ENCODE data around the gene SH3TC2. TPM values are rescaled to one million over a fixed set of nuclear protein-coding genes. Genes with fewer than 3 reads are reported as not detected.
A peak's percentile ranks its signal among the peaks of the same experiment; 100 is the strongest.

SH3TC2 gene
- total and polyA plus RNA-seq, 2 of the 4 experiments (the other 2 are of a cell fraction) = 3.4 to 7.9 TPM

GRCh38 chr5:148986636-148987035 lies 76.2 kb downstream of the SH3TC2 start:
- dilution Hi-C loops (cut with HindIII; ENCODE audit: low sequenced_read_pairs, unreplicated experiment) = no loop called here

More at GRCh38 chr5:148986636-148987035, 76.2 kb downstream of the SH3TC2 start:
- no peak overlapping the region for H2AK5ac ChIP-seq (ENCODE audit: low read depth, low read length)
- WGBS, 2 experiments (ENCODE audit: extremely low coverage in 2 of 2, insufficient read length in 1 of 2) = no CpG with 5 or more reads among the region's 2 CpGs
- H3K79me1 ChIP-seq (ENCODE audit: low read depth in 1 of 2, low read length in 2 of 2) = no peaks in the 10 kb centered on the region
- no peak overlapping the region for H2AFZ ChIP-seq (replicated peaks; ENCODE audit: low read length, poor library complexity)
- in situ Hi-C loops (cut with MboI; ENCODE audit: low sequenced_read_pairs) (no loop called here), intact Hi-C loops (cut with micrococcal nuclease) (no loop called here)
- no peak for ATAC-seq (ENCODE audit: low read depth)
- no peak overlapping the region for H3K27ac ChIP-seq (ENCODE audit: insufficient read depth, low read length)
- H3K23ac ChIP-seq (ENCODE audit: low read depth, low read length) = no peak overlapping the region
- H3K9me3 ChIP-seq (ENCODE audit: control insufficient read depth, insufficient read depth, low read length) = no peaks in the 10 kb centered on the region
- no peak overlapping the region for H2BK120ac ChIP-seq (ENCODE audit: low read depth, low read length)
- peak overlapping the region; percentile 52; the same call in 1 of the 2 replicates for H3K14ac ChIP-seq (replicated peaks; ENCODE audit: low read depth, low read length)
- H3K4ac ChIP-seq (ENCODE audit: low read depth, low read length) = no peak overlapping the region
- ChIA-PET CTCF (interaction anchor here (1.5 kb wide), 1 partner anchor 10 kb away, joined by 5 read pairs; no protein-coding TSS in a partner anchor), POLR2A (ENCODE audit: unreplicated experiment) (no interaction called here)
- no peak overlapping the region for H2BK5ac ChIP-seq (ENCODE audit: low read depth, low read length, poor library complexity, severe bottlenecking)
- no peak overlapping the region for H3K18ac ChIP-seq (ENCODE audit: low read depth, low read length)
- no TSS peak for BruUV-seq (replicated peaks)
- no peaks in the 10 kb centered on the region for H3K27me3 ChIP-seq (ENCODE audit: control insufficient read depth, insufficient read depth, low read length)
- no peaks in the 10 kb centered on the region; the same call in 1 of the 2 replicates for H3K4me1 ChIP-seq (ENCODE audit: control insufficient read depth, insufficient read depth, low read length)
- H3K4me3 ChIP-seq (ENCODE audit: insufficient read depth, low read depth, low read length) = no peak overlapping the region
- H4K91ac ChIP-seq (ENCODE audit: insufficient read depth, low read depth, low read length) = no peak overlapping the region
- H2AK9ac ChIP-seq (replicated peaks; ENCODE audit: low read depth, low read length, poor library complexity) = no peak overlapping the region
- H4K20me1 ChIP-seq (ENCODE audit: insufficient read depth, low read length) = no peaks in the 10 kb centered on the region
- H3K9me1 ChIP-seq (ENCODE audit: insufficient read depth, low read length) = peaks cover 2% of the 10 kb centered on the region; the same call in 1 of the 2 replicates
- no peak overlapping the region for H4K5ac ChIP-seq (ENCODE audit: low read depth, low read length)
- TF ChIP-seq MAZ (IDR thresholded peaks at IDR 0.05; ENCODE audit: borderline replicate concordance, low read depth, low read length) = no peak
- TF ChIP-seq RCOR1 (IDR thresholded peaks at IDR 0.05; ENCODE audit: insufficient replicate concordance, low read length) = no peak
- no peak for TF ChIP-seq ELK1 (IDR thresholded peaks at IDR 0.05; ENCODE audit: borderline replicate concordance, low read depth, low read length)
- H3K36me3 ChIP-seq (ENCODE audit: control insufficient read depth, insufficient read depth, low read length) = no peaks in the 10 kb centered on the region
- H3K9ac ChIP-seq (ENCODE audit: low read depth, low read length) = no peak overlapping the region
- no peak for DNase-seq
- H4K8ac ChIP-seq (ENCODE audit: low read depth in 2 of 2, low read length in 2 of 2) = no peak overlapping the region
- H3K56ac ChIP-seq (ENCODE audit: extremely low read depth, insufficient read depth, low read length) = no peak overlapping the region
- no peak overlapping the region for H3K4me2 ChIP-seq (ENCODE audit: low read depth, low read length)
- H2BK15ac ChIP-seq (ENCODE audit: low read depth, low read length) = no peak overlapping the region
- H2BK20ac ChIP-seq (ENCODE audit: low read depth, low read length) = no peak overlapping the region

Measured in IMR-90 (cell line).